GM18520 (cell line): ENCODE data around the gene TSPAN4.

Experiments used
- ATAC-seq: cut with Tn5 transposase; IDR thresholded peaks from one replicate; pipeline ENCODE4 v1.9.1; 2021; ENCODE audit not compliant: unreplicated experiment

The TSPAN4 gene

GRCh38 chr11:848380-848931 is 5.8 kb downstream of the TSPAN4 start:
- no peak for ATAC-seq

- ATAC-seq = no peak
These were observed 6.6 kb downstream of the TSPAN4 start for GRCh38 chr11:849104-849824.

- ATAC-seq = no peak
These were observed 7.5 kb downstream of the TSPAN4 start for GRCh38 chr11:849951-850774.

DNA sequence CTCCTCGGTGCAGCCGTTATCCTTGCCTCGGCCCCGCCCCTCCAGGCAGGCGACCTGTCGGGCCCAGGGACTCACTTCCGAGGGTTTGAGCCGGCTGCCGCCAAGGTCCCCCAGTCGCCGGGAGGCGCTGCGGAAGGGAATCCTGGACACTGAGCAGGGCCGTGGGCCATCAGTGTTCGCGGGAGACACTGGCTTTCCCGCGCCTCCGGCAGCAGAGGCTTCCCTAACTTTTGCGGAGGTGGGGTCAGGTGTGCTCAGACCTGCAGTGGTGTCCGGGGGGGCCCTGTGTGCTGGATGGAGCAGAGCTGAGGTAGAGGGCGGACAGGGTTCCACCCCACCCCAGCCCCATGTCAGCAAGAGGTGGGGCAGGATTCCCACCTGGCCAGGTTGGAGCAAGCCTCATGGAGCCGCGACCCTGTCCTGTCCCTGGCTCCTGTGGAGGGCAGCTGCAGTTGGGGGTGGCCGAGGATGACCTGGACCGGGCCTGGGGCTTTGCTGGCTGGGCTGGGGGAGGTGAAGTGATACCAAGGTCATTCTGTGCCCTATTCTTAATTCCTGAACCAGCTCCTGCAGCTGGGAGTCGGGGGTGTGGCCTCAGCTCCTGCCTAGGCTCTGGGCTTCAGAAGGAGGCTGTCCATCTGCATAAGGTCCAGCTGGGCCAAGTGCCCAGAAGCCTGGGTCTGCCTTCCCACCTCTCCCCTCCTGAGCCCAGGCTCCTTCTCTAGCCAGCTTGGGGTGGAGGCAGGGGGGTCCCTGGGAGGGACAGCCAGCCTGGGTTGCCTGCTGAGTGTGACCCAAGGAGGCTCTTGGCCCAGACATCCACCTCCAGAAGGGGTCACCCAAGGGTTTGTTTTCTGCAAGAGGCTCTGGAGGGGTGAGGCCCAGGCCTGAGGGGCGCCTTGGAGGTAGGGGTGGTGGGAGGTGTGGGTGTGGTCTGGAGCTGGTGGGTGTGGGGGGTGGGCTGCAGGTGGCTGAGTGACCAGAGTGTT is 8.4 kb downstream of the TSPAN4 start:
- ATAC-seq = no peak

GRCh38 chr11:852762-853161 is 10.1 kb downstream of the TSPAN4 start:
- ATAC-seq = no peak

DNA sequence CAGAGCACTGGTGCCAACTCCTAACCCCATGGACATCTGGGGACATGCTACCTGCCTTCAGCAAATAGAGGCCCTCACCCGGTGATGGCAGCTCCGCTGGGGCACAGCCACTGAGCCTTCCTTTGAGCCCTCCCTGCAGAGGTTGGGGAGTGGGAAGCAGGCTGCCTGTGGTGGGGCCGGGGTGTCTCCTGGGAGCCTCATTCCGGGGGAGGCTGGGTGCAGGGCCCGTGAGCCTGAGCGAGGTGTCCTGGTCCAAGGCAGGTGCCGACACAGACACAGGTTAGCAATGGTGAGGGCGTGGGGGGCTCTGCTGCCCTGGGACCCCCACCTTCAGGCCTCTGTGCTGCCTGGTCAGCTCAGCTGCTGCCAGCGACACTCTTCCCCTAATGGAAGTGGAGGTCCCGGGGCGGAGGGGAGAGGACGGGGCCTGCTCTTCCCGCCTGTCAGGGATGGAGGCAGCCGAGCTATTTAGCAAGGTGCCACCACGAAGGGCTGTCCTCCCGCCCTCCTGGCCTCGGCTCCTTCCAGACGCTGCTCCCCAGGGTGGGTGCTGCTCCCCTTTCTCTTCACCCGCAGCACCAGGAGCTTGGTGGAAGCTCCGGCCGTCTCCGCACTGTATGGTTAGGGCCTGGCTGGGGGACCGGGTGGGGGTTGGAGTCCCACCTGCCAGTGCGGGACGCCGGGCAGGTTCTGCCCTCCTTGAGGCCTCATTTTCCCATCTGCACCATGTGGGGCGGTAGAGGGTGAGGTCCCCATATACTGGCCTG is 11.2 kb downstream of the TSPAN4 start:
- no peak for ATAC-seq

GRCh38 chr11:854601-855329 is 12.1 kb downstream of the TSPAN4 start:
- ATAC-seq = no peak

- no peak for ATAC-seq
These were observed 12.7 kb downstream of the TSPAN4 start for GRCh38 chr11:855330-855674.

DNA sequence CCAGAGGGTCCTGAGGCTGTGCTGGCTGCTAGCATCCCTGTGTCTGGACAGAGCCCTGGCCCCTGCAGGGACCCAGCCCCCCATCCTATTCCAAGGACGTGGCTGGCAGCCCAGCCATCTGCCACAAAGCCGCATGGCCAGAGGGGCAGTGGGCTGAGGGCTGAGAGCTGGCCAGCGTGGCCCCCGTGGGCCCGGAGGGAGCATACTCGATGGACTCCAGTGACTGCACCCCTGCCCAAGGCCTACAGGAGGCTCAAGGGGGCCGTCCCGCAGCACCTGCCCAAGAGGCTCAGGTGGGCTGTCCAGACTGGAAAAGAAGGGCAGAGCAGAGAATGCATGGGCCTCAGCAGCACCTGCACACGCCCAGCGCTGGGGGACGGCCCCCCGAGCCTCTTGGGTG is 13.1 kb downstream of the TSPAN4 start:
- no peak for ATAC-seq

DNA sequence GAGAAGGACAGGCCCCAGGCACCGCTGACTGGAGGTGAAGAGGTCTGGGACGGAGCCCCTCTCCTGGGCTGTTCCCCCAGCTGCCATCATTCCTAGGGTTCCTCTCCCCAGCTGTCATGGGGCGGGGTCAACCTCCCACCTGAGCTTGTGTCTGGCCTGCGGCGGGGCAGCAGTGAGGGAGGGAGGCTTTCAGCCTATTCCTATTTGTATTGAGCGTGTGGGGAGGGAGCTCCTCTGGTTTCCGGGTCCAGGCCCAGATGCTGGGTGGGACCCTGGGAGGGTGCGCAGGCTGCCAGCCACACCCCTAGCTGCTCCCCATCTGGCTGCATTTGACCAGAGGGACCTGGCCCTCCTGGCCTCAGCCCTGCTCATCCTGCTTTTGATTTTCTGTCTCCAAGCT is 13.7 kb downstream of the TSPAN4 start:
- no peak for ATAC-seq

DNA sequence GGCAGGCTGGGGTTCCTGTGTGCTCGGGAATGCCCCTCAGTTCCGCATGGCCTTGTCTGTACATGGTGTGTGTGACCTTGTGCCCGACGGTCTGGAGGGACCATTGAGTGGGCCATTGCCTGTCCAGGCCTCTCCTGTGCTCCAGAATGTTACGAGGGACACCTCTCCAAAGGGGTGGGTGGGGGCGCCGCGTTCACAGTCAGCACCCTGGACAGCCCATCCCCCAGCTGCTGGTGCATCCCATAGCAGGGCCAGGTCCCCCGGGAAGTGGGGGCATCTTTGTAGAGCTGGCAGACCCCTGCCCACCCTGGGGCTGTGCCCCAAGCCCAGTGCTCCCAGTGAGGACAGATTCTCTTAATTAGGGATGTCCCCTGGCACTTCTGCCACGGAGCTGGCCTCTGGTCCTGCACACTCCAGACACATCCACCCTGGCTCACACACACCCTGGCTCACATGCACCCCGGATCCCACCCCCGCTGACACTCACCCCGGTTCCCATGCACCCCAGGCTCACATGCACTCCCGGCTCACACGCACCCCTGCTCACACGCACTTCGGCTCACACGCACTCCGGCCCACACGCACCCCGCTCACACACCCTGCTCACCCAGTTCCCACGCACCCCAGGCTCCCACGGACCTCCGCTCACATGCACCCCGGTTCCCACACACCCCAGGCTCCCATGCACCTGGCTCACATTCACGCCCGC is 15.6 kb downstream of the TSPAN4 start:
- ATAC-seq = no peak

- no peak for ATAC-seq
These were observed 16.2 kb downstream of the TSPAN4 start for GRCh38 chr11:858762-859339.

DNA sequence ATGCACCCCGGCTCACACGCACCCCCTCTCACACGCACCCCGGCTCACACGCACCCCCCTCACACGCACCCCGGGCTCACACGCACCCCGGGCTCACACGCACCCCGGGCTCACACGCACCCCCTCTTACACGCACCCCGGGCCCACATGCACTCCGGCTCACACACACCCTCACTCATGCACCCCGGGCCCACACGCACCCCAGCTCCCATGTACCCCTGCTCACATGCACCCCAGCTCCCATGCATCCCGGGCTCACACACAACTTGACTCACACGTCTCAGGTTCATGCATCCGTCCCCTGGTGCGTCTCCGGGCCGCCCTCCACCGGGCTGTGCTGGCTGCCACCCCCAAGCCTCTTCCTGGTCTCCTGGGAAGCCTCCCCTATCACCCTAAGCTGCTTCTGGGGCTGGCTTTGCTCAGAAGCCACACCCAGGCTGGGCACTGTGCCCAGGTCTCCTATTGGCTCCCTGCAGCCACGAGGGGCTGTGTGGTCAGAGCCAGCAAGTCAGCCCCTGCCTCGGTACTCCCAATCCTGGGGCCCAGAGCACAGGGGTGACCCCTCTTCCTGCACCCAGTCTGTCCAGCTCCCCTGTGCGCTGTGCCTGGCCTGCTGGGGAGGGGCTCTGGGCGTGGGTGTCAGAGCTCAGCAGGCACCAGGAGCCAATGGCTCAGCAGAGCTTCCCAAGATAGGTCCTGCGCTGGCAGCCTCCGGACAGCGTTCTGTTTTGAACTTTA is 16.9 kb downstream of the TSPAN4 start:
- no peak for ATAC-seq

DNA sequence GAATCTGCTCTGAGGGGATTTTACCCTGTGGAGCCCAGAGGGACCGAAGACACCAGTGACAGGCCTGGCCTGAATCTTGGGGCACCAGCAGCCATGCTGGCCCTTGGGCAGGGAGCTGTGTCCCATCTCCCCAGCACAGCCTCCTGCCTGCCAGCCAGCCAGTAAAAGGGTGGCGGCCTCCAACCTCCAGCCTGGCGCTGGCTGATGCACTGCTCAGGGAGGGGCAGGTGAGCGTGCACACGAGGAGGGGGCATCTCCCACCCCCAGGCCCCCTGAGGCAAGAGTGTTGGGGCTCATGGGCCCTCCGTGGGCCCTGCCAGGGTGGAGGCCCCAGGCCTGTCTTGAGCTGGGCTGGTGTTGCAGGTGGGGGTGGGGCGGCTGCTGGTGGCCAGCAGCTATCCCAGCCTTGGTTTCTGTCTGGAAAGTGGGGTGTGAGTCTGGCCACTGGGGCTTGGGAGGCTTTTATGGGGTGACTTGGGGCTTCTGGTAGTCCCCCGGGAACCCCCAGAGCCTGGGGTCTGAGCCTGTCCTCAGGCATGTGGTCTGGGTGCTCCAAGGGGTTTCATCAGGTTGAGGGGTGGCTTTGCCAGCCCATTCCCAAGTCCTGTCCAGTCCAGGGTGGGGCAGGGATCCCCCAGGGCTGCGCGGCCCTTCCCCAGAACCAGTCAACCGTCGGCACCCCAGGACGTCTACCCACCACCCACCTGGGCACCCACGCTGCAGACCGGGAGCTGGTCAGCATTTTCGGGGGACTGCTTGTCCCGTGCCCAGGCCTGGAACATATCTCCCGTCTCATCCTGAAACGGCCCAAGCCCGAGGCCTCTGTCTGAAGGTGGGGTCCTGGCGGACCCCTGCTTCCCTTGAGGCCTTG is 17.8 kb downstream of the TSPAN4 start:
- ATAC-seq = no peak

GRCh38 chr11:861105-861479 is 18.4 kb downstream of the TSPAN4 start:
- ATAC-seq = no peak

- no peak for ATAC-seq
These were observed 19.5 kb downstream of the TSPAN4 start for GRCh38 chr11:862081-862661.

DNA sequence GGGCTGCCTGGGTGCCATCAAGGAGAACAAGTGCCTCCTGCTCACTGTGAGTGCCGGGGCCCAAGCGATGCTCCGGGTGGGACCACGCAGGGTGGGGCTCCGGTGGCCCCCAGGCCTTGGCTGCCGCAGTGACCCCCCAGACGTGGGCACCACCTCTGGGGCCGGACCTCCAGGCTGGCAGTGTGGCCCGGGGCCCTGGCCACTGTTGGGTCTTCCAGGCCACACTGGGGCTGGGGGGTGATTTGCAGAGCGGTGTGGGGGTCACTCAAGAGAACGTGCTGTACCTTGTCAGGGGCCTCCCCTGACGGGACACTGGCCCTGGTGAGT is 20.0 kb downstream of the TSPAN4 start:
- ATAC-seq = no peak
